HTERT RPE-1 (cell line): ENCODE results near the gene FAM181A.

Experiments
- in situ Hi-C: fragments of 300-500 bp; cut with MboI; formaldehyde crosslinking; loops from 4 replicates; pipeline ENCODE4 v1.14.3; 2020; ENCODE audit warnings: low sequenced_read_pairs

FAM181A gene

GRCh38 chr14:93977171-93977570 is 50.0 kb downstream of the FAM181A start:
- in situ Hi-C loops: no loop called here

DNA sequence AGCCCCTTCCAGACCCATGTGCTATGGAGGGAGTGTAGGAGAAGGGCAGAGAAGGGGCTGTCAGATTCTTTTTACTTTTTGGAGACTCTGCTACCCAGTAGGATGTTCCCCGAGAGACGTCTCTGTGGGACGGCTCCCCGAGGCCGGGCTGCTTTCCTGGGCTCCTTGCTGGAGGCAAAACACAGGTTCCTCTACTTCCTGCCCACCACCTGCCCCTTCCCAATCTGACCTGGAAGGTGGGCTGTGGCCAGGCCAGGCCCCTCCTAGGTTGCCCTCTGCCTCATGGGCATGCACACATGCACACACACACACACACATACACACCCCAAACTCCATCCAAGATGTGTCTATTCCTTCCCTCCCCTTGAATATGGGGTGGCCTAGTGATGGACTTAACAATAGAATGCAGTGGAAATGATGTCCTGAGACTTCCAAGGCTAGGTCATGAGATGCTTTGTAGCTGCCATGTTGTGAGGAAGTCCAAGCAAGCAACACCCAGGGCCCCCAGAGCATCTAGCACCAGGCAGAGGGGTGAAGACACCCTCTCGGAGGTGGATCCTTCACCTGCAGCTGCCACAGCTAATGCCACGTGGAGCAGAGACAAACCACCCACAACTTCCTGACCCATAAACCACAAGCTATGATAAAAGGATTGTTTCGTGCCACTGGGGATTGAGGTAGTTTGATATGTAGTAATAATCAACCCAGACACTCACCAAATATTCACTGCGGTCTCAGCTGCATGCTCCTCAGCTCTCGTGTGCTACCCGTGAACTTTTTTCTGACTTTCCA is 50.8 kb downstream of the FAM181A start:
- in situ Hi-C loops: no loop called here

DNA sequence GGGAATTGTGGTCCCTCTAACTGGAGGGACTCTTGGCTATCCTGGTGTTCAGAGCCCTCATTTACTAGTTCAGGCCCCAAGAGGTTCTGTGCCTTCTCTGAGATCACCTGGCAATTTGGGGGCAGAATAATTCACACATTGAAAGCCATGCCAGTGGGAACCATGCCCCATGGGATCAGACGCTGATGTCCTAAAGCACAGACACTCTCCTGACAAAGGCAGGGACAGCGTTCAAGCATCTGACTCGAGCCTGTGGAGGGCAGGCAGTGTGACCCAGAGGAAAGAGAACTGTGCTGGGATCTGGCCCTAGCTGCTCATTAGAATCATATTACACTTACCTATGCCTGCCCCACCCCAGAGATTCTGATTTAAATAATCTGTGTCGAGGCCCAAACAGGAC is 51.6 kb downstream of the FAM181A start:
- in situ Hi-C loops: no loop called here
